AG04450 (cell line): ENCODE measurements around the gene CTSA. TPM values are rescaled to one million over a fixed set of nuclear protein-coding genes. Genes with fewer than 3 reads are reported as not detected.

Source experiments
- CTCF ChIA-PET: fragments of 300-600, 350-600 bp; formaldehyde crosslinking; extraction: SDS; loops from one replicate; lab custom pipeline; 2022; ENCODE audit warnings: antibody characterized with exemption, inconsistent platforms; lab: Charles Lee
- POLR2A ChIA-PET: fragments of 350-600 bp; formaldehyde crosslinking; extraction: SDS; loops from one replicate; lab custom pipeline; 2021; ENCODE audit warnings: antibody characterized with exemption, inconsistent platforms; lab: Yijun Ruan, JAX
- DNase-seq: peaks from one replicate; pipeline ENCODE4 v3.0.0-alpha.2; 2011; ENCODE audit warnings: low read depth, low spot score
- H3K27ac ChIP-seq: one replicate; pipeline ENCODE4 v1.5.1; 2012; ENCODE audit warnings: low read depth, low read length, control low read depth
- H3K27me3 ChIP-seq: one replicate; pipeline ENCODE4 v1.6.0; 2012; ENCODE audit warnings: low read length; ENCODE audit not compliant: control insufficient read depth, insufficient read depth
- H3K4me3 ChIP-seq: 2 replicates; pipeline ENCODE4 v1.5.1; 2011; ENCODE audit warnings: mild to moderate bottlenecking, low read depth, low read length, control low read depth
- H3K9me3 ChIP-seq: 2 replicates; pipeline ENCODE4 v1.5.1; 2012; ENCODE audit warnings: low read length; ENCODE audit not compliant: control insufficient read depth, insufficient read depth
- polyA plus RNA-seq: library from polyadenylated mRNA; depleted of rRNA; stranded (reverse); fragments of >200 nt; gene quantifications from 2 replicates; pipeline ENCODE4 v1.2.3, GENCODE V29; 2011
- TF ChIP-seq, protein P1 (sequence below): IDR thresholded peaks from 2 replicates; pipeline ENCODE4 v1.5.1; 2011; ENCODE audit warnings: low read depth, low read length, control low read depth, inconsistent platforms

The CTSA gene
- polyA plus RNA-seq, 1 experiment = 234 TPM

DNA sequence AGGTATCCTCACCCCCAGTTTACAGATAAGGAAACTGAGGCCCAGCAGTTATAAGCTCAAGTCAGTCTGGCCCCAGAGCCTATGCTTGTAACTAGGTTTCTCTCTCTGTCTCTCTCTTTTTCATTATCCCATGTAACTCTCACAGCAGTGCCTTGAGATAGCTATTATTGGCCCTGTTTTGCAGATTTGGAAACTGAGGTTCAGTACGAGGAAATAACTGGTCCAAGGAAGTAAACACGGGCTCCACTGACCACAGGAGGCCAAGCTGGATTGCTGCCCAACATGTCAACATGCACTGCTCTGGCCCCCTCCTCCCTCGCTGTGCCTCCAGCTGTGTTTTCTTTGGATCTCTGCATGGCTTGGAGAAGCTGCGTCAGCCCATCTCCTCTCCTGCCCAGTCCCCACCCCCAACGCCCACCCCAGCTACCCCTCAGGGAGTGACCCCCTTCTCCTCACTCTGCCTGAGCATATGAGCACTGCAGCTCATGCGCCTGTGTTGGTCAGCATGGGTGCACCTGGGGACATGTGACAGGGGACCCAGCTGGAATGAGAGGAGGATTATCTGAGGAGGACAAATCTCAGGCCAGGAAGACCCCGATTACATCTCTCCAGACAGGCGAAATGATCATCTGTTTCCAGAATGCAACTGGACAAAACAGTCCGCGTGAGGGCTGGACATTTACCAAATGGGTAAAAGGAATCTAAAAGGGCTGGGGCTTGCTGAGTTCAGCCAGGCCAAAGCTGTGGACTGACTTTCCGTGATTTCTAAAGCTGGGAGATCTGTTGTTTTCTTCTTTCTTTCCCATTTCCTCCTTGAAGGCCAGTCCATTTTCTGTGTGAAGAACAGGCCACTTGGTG is 28.6 kb downstream of the CTSA start:
- DNase-seq = peak; percentile 82
- H3K27ac ChIP-seq = peak overlapping the region; percentile 86
- POLR2A ChIA-PET = interaction anchor here (0.6 to 3.5 kb wide), 9 partner anchors 8 to 102 kb away, joined by 3 to 36 read pairs (median 6); partner anchors contain the start of genes PCIF1 and PLTP
- no peaks in the 10 kb centered on the region for H3K9me3 ChIP-seq
- CTCF ChIA-PET = interaction anchor here (1.1 to 2.7 kb wide), 2 partner anchors 14 to 50 kb away, joined by 3 to 12 read pairs; no protein-coding TSS in a partner anchor
- TF ChIP-seq, protein P1, sequence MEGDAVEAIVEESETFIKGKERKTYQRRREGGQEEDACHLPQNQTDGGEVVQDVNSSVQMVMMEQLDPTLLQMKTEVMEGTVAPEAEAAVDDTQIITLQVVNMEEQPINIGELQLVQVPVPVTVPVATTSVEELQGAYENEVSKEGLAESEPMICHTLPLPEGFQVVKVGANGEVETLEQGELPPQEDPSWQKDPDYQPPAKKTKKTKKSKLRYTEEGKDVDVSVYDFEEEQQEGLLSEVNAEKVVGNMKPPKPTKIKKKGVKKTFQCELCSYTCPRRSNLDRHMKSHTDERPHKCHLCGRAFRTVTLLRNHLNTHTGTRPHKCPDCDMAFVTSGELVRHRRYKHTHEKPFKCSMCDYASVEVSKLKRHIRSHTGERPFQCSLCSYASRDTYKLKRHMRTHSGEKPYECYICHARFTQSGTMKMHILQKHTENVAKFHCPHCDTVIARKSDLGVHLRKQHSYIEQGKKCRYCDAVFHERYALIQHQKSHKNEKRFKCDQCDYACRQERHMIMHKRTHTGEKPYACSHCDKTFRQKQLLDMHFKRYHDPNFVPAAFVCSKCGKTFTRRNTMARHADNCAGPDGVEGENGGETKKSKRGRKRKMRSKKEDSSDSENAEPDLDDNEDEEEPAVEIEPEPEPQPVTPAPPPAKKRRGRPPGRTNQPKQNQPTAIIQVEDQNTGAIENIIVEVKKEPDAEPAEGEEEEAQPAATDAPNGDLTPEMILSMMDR = no peak
- no peak overlapping the region; the same call in 1 of the 2 replicates for H3K4me3 ChIP-seq
- no peaks in the 10 kb centered on the region for H3K27me3 ChIP-seq

DNA sequence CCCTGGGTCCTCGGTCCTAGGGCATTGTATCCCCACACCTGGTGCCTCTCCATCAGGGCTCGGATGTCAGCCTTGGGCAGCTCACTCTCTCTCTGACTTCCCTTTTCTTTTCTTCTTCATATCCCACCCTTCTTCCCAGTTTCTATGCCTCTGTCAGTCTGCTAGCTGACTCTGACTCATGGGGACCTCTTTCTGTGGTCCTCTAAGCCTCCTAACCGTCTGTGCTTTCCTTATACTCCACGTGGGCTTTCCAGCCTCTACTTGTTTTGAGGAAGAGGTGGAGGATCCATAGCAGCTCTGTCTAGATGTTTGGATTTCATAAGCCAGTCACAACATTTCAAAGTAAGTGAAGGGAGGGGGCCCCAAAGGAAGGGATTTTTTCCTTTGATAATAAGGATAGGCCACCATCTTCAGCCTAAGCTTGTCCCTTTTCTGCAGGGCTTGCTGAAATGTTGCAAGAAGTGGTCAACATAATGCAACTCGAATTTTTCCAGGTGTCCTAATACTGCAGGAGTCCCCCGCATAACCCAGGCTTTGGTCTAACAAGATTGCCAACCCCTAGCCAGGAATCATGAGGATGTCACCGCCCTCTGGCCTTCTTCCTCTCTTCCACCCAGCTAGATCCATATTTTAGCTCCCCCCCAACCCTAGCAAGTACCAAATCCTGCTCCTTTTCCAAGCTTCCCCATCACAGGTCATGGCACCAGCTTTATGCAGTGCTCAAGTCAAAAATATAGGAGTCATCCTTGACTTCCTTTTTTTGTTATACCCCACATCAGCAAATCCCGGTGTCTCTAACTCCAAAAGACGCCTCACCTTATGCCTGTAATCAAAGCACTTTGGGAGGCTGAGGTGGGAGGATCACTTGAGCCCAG is 29.6 kb downstream of the CTSA start:
- Histone ChIP-seq H3K4me3 (peak overlapping the region; percentile 7; the same call in 1 of the 2 replicates), H3K27ac (peak overlapping the region; percentile 86), H3K9me3 (no peaks in the 10 kb centered on the region), H3K27me3 (no peaks in the 10 kb centered on the region)
- POLR2A ChIA-PET = interaction anchor here (1.0 to 3.5 kb wide), 6 partner anchors 9 to 103 kb away, joined by 3 to 36 read pairs (median 6); partner anchors contain the start of genes PCIF1 and PLTP
- TF ChIP-seq, protein P1 = no peak
- DNase-seq = no peak
- CTCF ChIA-PET = interaction anchor here (1.1 to 2.7 kb wide), 2 partner anchors 13 to 49 kb away, joined by 3 to 12 read pairs; no protein-coding TSS in a partner anchor

DNA sequence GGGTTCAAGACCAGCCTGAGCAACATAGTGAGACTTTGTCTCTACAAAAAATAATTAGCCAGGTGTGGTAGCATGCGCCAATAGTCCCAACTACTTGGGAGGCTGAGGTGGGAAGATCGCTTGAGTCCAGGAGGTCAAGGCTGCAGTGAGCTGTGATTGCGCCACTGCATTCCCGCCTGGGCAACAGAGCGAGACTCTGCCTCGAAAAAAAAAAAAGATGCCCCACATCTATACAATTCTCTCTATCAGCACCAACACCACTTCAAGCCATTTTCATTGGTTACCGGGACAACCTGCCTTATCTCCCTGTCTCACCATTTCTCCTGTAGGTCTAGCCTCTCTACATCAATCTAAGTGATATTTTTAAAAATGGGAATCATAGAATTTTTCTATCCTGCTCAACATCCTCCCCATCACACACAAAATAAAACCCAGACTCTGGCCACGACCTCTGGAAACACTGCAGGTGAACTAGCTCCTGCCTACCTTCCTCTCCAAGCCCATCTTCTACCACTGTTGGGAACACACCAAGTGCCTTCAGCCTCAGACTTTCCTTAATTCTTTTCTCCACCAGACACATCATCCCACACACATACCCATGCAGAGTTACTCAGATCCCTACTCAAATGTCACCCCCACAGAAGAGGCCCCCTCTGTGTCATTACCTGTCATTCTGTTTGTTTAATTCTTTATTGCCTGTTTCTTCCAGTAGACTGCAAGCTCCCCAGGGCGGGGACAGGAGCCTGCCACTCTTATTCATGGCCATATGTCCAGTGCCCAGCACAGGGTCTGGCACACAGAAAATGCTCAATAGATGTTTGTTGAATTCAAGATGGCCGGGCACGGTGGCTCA is 30.4 kb downstream of the CTSA start:
- no peak for DNase-seq
- POLR2A ChIA-PET = interaction anchor here (1.5 to 2.5 kb wide), 2 partner anchors 11 to 12 kb away, joined by 4 to 11 read pairs; no protein-coding TSS in a partner anchor
- Histone ChIP-seq H3K4me3 (no peak overlapping the region), H3K27me3 (no peaks in the 10 kb centered on the region), H3K9me3 (no peaks in the 10 kb centered on the region), H3K27ac (no peak overlapping the region)
- CTCF ChIA-PET = interaction anchor here (0.6 to 1.6 kb wide), 3 partner anchors 13 to 122 kb away, joined by 3 to 5 read pairs (median 4); partner anchors contain the start of gene PCIF1
- TF ChIP-seq, protein P1 = no peak

DNA sequence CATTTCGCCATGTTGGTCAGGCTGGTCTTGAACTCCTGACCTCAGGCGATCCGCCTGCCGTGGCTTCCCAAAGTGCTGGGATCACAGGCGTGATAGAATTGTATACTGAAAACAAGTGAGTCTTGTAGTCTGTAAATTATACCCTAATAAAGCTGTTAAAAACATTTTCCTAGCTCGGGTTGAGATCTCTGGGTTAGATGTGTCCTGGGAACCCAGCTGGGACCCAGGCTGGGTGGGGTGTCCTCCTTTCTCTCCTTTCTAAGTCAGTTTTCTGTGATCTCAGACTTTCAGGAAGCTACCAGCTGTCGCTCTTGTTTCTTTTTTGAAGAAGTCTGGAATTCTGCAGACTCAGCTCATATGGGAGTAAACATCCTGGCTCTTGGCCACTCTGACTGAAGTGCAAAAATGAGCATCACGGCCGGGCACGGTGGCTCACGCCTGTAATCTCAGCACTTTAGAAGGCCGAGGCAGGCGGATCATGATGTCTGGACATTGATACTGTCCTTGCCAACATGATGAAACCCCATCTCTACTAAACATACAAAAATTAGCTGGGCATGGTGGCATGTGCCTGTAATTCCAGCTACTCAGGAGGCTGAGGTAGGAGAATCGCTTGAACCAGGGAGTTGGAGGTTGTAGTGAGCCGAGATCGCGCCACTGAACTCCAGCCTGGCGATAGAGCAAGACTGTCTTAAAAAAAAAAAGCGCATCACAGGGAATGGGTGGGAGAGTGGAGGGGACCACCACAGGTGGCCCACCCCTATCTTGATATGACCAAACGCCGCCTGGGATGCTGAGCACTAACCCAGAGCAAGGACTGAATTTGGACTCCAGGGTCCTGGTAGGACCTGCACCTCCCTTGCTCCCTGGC is 33.5 kb downstream of the CTSA start:
- Histone ChIP-seq H3K9me3 (no peaks in the 10 kb centered on the region), H3K27ac (peak overlapping the region; percentile 47), H3K27me3 (no peaks in the 10 kb centered on the region), H3K4me3 (no peak overlapping the region)
- TF ChIP-seq, protein P1 = no peak
- no peak for DNase-seq
- POLR2A ChIA-PET = interaction anchor here (0.7 to 4.1 kb wide), 4 partner anchors 10 to 34 kb away, joined by 3 to 47 read pairs (median 11); partner anchors contain the start of genes CTSA, NEURL2, PCIF1 and PLTP
- CTCF ChIA-PET = interaction anchor here (0.7 to 2.3 kb wide), 5 partner anchors 9 to 125 kb away, joined by 3 to 11 read pairs (median 5); no protein-coding TSS in a partner anchor
